ENCODE measurements around the gene CLCF1.
"Not testable (repeated sequence)": the region's sequence is repeated elsewhere in the genome, so short reads cannot be mapped to it uniquely, and the experiment has no call there.

Gene CLCF1

GRCh38 chr11:67321313-67321871 is 52.0 kb downstream of the CLCF1 start:
- no peak for DNase-seq

GRCh38 chr11:67320691-67321090 is 52.7 kb downstream of the CLCF1 start:
- DNase-seq: no peak

- no peak for DNase-seq
Observed at GRCh38 chr11:67320011-67320410, 53.4 kb downstream of the CLCF1 start.

GRCh38 chr11:67318876-67319275 is 54.5 kb downstream of the CLCF1 start:
- DNase-seq: not testable (repeated sequence)

GRCh38 chr11:67317888-67318555 is 55.4 kb downstream of the CLCF1 start:
- no peak for DNase-seq

DNA sequence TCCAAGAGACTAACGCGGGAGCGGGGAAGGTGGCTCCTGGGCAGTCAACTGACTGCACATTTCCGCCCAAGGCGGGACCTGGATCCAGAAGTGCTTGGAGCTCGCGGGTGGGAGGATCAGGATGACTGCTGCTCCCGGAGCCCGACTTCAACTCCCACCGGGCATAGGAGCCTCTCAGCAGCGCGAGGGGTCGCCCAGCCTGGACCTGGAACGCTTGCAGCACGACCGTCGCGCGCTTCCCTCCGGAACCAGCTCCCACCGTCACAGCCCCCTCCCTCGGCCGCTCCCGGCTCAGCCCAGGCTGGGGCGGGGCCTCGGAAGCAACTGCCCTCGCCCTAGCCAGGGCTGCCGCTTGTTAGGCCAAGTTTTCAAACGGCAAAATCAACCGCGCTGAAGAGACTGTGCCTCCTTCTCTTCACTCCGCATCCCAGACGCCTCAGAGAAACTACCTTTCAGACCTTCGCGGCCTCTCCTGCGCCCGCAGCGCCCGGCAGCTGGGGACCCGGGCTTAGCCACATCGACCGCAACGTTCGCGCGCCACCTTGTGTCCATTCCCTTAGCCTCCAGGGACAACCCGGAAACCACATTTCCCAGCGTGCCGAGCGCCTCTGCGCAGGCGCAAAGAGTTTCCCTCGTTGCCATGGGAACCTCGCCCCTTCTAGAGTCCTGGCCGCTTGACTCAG is 56.1 kb downstream of the CLCF1 start:
- peak; percentile 99 to 100 for DNase-seq

DNA sequence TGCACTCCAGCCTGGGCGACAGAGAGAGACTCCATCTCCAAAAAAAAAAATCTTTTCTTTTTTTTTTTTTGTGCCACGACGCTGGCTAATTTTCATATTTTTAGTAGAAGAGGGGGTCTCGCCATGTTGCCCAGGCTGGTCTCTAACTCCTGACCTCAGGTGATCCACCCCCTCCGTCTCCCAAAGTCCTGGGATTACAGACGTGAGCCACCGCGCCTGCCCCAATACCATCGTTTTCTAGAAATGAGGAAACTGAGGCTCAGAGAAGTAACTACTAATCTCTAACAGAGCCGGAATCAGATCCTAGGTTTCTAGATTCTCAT is 56.6 kb downstream of the CLCF1 start:
- no peak for DNase-seq

- DNase-seq: no peak
Observed at GRCh38 chr11:67315325-67315909, 58.0 kb downstream of the CLCF1 start.

GRCh38 chr11:67314218-67314617 is 59.2 kb downstream of the CLCF1 start:
- DNase-seq: no peak
